ENCODE results near the gene EXOC4.

Gene EXOC4

GRCh38 chr7:133590795-133591194 is 337.9 kb downstream of the EXOC4 start:
- no peak overlapping the region for H3K4me3 ChIP-seq (ENCODE audit: low read length)
- no peak for TF ChIP-seq CTCF (IDR thresholded peaks at IDR 0.05; ENCODE audit: insufficient read depth, low read depth, low read length, missing control alignments)
- DNase-seq (ENCODE audit: low read depth) = no peak

GRCh38 chr7:133591704-133592340 is 338.9 kb downstream of the EXOC4 start:
- H3K4me3 ChIP-seq (ENCODE audit: low read length) = no peak overlapping the region
- no peak for TF ChIP-seq CTCF (IDR thresholded peaks at IDR 0.05; ENCODE audit: insufficient read depth, low read depth, low read length, missing control alignments)
- no peak for DNase-seq (ENCODE audit: low read depth)

- no peak for TF ChIP-seq CTCF (IDR thresholded peaks at IDR 0.05; ENCODE audit: insufficient read depth, low read depth, low read length, missing control alignments)
- no peak overlapping the region for H3K4me3 ChIP-seq (ENCODE audit: low read length)
- DNase-seq (ENCODE audit: low read depth) = no peak
Observed at GRCh38 chr7:133593561-133593960, 340.7 kb downstream of the EXOC4 start.

- H3K4me3 ChIP-seq (ENCODE audit: low read length) = no peak overlapping the region
- no peak for TF ChIP-seq CTCF (IDR thresholded peaks at IDR 0.05; ENCODE audit: insufficient read depth, low read depth, low read length, missing control alignments)
- DNase-seq (ENCODE audit: low read depth) = no peak
Observed at GRCh38 chr7:133601617-133602016, 348.7 kb downstream of the EXOC4 start.

GRCh38 chr7:133602291-133602690 is 349.4 kb downstream of the EXOC4 start:
- peak; percentile 53 for DNase-seq (ENCODE audit: low read depth)
- TF ChIP-seq CTCF (IDR thresholded peaks at IDR 0.05; ENCODE audit: insufficient read depth, low read depth, low read length, missing control alignments) = no peak
- H3K4me3 ChIP-seq (ENCODE audit: low read length) = no peak overlapping the region

GRCh38 chr7:133606991-133607390 is 354.1 kb downstream of the EXOC4 start:
- no peak for TF ChIP-seq CTCF (IDR thresholded peaks at IDR 0.05; ENCODE audit: insufficient read depth, low read depth, low read length, missing control alignments)
- no peak overlapping the region for H3K4me3 ChIP-seq (ENCODE audit: low read length)
- DNase-seq (ENCODE audit: low read depth) = no peak

GRCh38 chr7:133609806-133610205 is 356.9 kb downstream of the EXOC4 start:
- no peak for TF ChIP-seq CTCF (IDR thresholded peaks at IDR 0.05; ENCODE audit: insufficient read depth, low read depth, low read length, missing control alignments)
- DNase-seq (ENCODE audit: low read depth) = no peak
- H3K4me3 ChIP-seq (ENCODE audit: low read length) = no peak overlapping the region
